GM12873 (cell line): Measurements from ENCODE around the gene SLC35G1.

Experiments
- CTCF ChIP-seq: IDR thresholded peaks from 2 replicates; pipeline ENCODE4 v1.5.1; 2012; ENCODE audit warnings: low read depth, mild to moderate bottlenecking, moderate library complexity, low read length, control low read depth; ENCODE audit not compliant: insufficient read depth; ENCODE audit errors: missing control alignments

The SLC35G1 gene

GRCh38 chr10:93854975-93855374 is 38.8 kb upstream of the SLC35G1 start:
- no peak for TF ChIP-seq CTCF

GRCh38 chr10:93856349-93857145 is 37.2 kb upstream of the SLC35G1 start:
- no peak for TF ChIP-seq CTCF

GRCh38 chr10:93859049-93859655 is 34.6 kb upstream of the SLC35G1 start:
- peak; percentile 35 for TF ChIP-seq CTCF

DNA sequence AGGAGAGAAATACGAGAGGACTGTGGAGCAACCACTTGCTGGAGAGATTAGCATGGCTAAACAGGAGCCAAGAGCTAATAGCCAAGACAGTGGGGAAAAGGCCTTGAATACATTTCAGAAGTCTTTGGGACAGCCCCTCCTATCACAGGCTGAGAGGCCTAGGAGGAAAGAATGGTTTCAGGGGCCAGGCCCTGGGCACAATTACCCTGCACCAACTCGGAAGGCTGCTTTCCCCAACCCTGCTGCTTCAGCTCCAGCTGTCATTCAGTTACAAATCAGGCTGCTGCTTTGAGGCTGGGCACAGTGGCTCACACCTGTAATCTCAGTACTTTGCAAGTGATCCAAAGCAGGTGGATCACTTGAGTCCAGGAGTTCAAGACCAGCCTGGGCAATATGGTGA is 32.0 kb upstream of the SLC35G1 start:
- no peak for TF ChIP-seq CTCF

GRCh38 chr10:93865794-93866425 is 27.9 kb upstream of the SLC35G1 start:
- TF ChIP-seq CTCF, result no peak

DNA sequence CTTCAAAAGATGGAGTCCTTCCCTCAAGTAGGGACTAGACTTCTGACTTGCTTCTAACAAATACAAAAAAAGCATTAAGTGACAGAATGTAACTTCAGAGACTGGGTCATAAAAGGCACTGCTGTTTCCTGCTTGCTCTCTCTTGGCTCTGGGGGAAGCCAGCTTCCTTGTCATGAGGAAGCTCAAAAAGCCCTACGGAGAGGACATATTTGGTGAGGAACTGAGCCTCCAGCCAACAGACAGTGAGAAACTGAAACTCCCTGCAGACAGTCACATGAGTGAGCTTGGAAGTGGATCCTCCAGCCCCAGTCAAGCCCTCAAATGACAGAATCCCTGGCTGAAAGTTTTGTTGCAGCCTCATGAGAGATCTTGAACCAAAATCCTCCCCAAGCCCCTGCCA is 26.3 kb upstream of the SLC35G1 start:
- TF ChIP-seq CTCF, result no peak

DNA sequence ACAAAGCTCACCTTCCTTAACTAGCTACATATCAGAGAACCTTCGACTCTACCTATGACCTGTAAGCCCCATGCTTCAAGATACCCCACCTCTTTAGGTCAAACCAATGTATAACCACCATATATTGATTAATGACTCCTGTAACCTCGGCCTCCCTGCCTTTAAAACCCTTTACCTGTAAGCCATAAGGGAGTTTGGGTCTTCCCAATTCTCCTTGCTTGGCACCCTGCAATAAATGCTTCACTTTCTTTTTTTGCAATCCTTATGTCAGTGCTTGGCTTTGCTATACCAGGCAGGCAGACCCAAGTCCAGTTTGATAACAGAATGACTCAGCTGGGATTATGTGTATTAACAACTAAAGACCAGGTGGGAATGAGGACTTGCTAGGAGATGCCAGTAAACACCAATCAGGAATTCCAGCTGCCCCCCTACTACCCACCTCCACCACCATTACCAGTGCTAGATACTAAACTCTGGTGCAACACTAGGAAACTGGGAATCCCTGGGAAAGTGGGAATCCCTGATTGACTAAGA is 22.0 kb upstream of the SLC35G1 start:
- TF ChIP-seq CTCF, result no peak
